Neuronal stem cell (in vitro differentiated cells): ENCODE measurements around the gene IDH3B.

Experiments
- DNase-seq: peaks from one replicate; pipeline ENCODE4 v3.0.0-alpha.2; 2013; ENCODE audit warnings: low spot score
- H2AFZ ChIP-seq: one replicate; pipeline ENCODE4 v1.6.1; 2013; ENCODE audit warnings: mild to moderate bottlenecking, low read length, inconsistent platforms
- H2AK5ac ChIP-seq: 2 replicates; pipeline ENCODE4 v1.6.1; 2013; ENCODE audit warnings: low read depth, mild to moderate bottlenecking, inconsistent platforms, low read length, moderate library complexity, mixed read lengths
- H2BK120ac ChIP-seq: 2 replicates; pipeline ENCODE4 v1.6.1; 2013; ENCODE audit warnings: low read depth, mild to moderate bottlenecking, inconsistent platforms, low read length, moderate library complexity, mixed read lengths
- H2BK12ac ChIP-seq: one replicate; pipeline ENCODE4 v1.6.1; 2013; ENCODE audit warnings: low read length, inconsistent platforms
- H2BK15ac ChIP-seq: 2 replicates; pipeline ENCODE4 v1.6.1; 2013; ENCODE audit warnings: mild to moderate bottlenecking, low read length, inconsistent platforms, mixed read lengths
- H2BK5ac ChIP-seq: one replicate; pipeline ENCODE4 v1.6.1; 2013; ENCODE audit warnings: inconsistent platforms, mild to moderate bottlenecking, low read length, moderate library complexity
- H3K14ac ChIP-seq: one replicate; pipeline ENCODE4 v1.6.1; 2013; ENCODE audit warnings: low read length, inconsistent platforms
- H3K18ac ChIP-seq: 2 replicates; pipeline ENCODE4 v1.6.1; 2013; ENCODE audit warnings: low read length, inconsistent platforms
- H3K23ac ChIP-seq: 2 replicates; pipeline ENCODE4 v1.6.1; 2013; ENCODE audit warnings: low read depth, mild to moderate bottlenecking, mixed read lengths, low read length, inconsistent platforms; ENCODE audit not compliant: poor library complexity
- H3K27ac ChIP-seq: replicated peaks from 3 replicates; pipeline ENCODE4 v1.5.1; 2013; ENCODE audit warnings: low read length, inconsistent platforms
- H3K27me3 ChIP-seq, 3 experiments: 2 replicates each; pipeline ENCODE4 v1.6.1; 2013; ENCODE audit warnings: low read length in 3 of 3, mild to moderate bottlenecking in 2 of 3, inconsistent platforms in 1 of 3, low read depth in 1 of 3, mixed read lengths in 1 of 3, moderate library complexity in 1 of 3; ENCODE audit not compliant: control insufficient read depth in 3 of 3, insufficient read depth in 3 of 3
- H3K36me3 ChIP-seq, 2 donors: replicated peaks in 1 of 2; 2 replicates each; pipeline ENCODE4 v1.6.1; 2013; ENCODE audit warnings: low read length in 2 of 2; ENCODE audit not compliant: control insufficient read depth in 2 of 2, insufficient read depth in 2 of 2
- H3K4ac ChIP-seq: 2 replicates; pipeline ENCODE4 v1.6.1; 2013; ENCODE audit warnings: inconsistent platforms, mild to moderate bottlenecking, low read length, moderate library complexity
- H3K4me1 ChIP-seq, 2 donors: 1 replicate in 1 of 2; 2 replicates in 1 of 2; pipeline ENCODE4 v1.6.1; 2013; ENCODE audit warnings: low read length in 2 of 2, low read depth in 1 of 2; ENCODE audit not compliant: control insufficient read depth in 2 of 2, insufficient read depth in 1 of 2
- H3K4me2 ChIP-seq: one replicate; pipeline ENCODE4 v1.6.1; 2013; ENCODE audit warnings: mild to moderate bottlenecking, low read length, inconsistent platforms; ENCODE audit not compliant: insufficient read depth, poor library complexity, severe bottlenecking
- H3K4me3 ChIP-seq, 2 donors: 2 replicates each; pipeline ENCODE4 v1.5.1; 2013; ENCODE audit warnings: low read length in 2 of 2, mild to moderate bottlenecking in 2 of 2, inconsistent platforms in 1 of 2, moderate library complexity in 1 of 2
- H3K79me1 ChIP-seq: one replicate; pipeline ENCODE4 v1.6.1; 2013; ENCODE audit warnings: low read depth, mild to moderate bottlenecking, inconsistent platforms, low read length, moderate library complexity
- H3K9ac ChIP-seq: one replicate; pipeline ENCODE4 v1.6.1; 2013; ENCODE audit warnings: mild to moderate bottlenecking, low read depth, low read length, inconsistent platforms; ENCODE audit not compliant: poor library complexity
- H3K9me3 ChIP-seq, 2 donors: replicated peaks in 1 of 2; 2 replicates each; pipeline versions ENCODE3 to v1.6.1; 2013; ENCODE audit warnings: low read length in 2 of 2, mild to moderate bottlenecking in 2 of 2, inconsistent platforms in 1 of 2, low read depth in 1 of 2, mixed read lengths in 1 of 2, moderate library complexity in 1 of 2; ENCODE audit not compliant: control insufficient read depth in 2 of 2, insufficient read depth in 1 of 2
- H4K8ac ChIP-seq: one replicate; pipeline ENCODE4 v1.6.1; 2013; ENCODE audit warnings: low read depth, mild to moderate bottlenecking, inconsistent platforms, low read length, moderate library complexity
- H4K91ac ChIP-seq: one replicate; pipeline ENCODE4 v1.6.1; 2013; ENCODE audit warnings: low read length, low read depth, mild to moderate bottlenecking, inconsistent platforms; ENCODE audit not compliant: poor library complexity
- WGBS, 2 donors: extraction: QIAGEN DNeasy Blood & Tissue Kit; methylation state at CpG; one replicate each; pipeline ENCODE4 v1.1.7; 2013; ENCODE audit warnings: missing lambda C conversion rate in 2 of 2, mixed read lengths in 1 of 2; ENCODE audit not compliant: insufficient read length in 2 of 2, insufficient replicate concordance in 1 of 2; ENCODE audit errors: extremely low coverage in 2 of 2; 5-methylcytosine and 5-hydroxymethylcytosine counted together

Gene IDH3B

GRCh38 chr20:2657674-2658073 lies 6.3 kb downstream of the IDH3B start:
- Histone ChIP-seq H3K9ac (no peak overlapping the region), H3K36me3 (peaks cover 67 to 93% of the 10 kb centered on the region in 2 donors), H2BK120ac (no peak overlapping the region), H4K8ac (no peak overlapping the region), H3K4me1 (peaks cover 7 to 13% of the 10 kb centered on the region in 2 donors), H3K18ac (no peak overlapping the region), H3K27ac (no peak overlapping the region), H3K4me3 (no peak overlapping the region), H3K4me2 (no peak overlapping the region), H3K27me3 (no peaks in the 10 kb centered on the region), H3K79me1 (peaks cover 10% of the 10 kb centered on the region), H2AK5ac (no peak overlapping the region), H2BK12ac (no peak overlapping the region), H3K9me3 (no peaks in the 10 kb centered on the region), H3K14ac (no peak overlapping the region), H3K23ac (no peak overlapping the region), H3K4ac (no peak overlapping the region), H2BK5ac (no peak overlapping the region), H4K91ac (no peak overlapping the region), H2AFZ (no peak overlapping the region), H2BK15ac (no peak overlapping the region)
- DNase-seq: no peak
- WGBS, 2 donors: no CpG with 5 or more reads among the region's 5 CpGs

DNA sequence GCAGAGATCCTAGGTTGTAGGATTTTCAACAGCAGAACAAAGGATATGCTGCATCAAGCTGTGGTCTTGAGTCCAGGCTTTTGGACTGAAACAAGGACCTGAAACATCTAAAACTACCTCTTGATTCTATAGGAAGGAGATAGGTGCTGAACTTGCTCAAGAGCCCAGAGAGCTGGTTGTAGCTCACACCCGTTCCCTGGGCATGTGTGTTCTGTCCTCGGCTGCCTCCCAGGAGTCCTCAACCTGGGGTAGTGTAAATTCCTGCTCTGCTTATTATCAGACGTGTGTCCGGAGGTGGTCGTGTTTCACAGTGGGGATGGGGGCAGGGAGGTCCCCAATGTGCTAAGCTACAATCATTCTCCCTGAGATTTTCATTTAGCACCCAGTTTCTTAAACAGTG lies 6.8 kb downstream of the IDH3B start:
- H3K23ac ChIP-seq: no peak overlapping the region

DNA sequence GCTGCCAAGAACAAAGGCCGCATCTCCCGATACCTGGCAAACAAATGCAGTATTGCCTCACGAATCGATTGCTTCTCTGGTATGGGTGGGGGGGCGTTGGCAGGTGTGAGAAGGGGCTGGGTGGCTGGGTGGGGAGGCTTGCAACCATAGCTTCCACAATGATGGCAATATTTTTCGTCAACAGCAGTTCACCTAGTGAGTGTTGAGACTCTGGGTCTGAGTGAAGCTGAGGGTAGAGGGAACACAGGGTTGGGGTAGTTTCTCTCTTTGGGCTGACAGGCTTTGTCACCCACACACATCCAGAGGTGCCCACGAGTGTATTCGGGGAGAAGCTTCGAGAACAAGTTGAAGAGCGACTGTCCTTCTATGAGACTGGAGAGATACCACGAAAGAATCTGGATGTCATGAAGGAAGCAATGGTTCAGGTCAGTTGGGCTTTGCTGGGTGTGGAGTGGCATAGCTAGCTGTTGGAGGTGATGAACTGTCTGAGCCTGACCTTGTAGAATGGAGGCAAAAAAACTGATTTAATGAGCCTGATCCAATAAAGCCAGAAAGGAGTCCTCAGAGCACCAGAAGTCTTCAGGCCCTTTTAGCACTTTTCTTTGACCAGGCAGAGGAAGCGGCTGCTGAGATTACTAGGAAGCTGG lies 7.4 kb downstream of the IDH3B start:
- DNase-seq: no peak
- H2BK5ac ChIP-seq: no peak overlapping the region
- no peak overlapping the region for H3K4me3 ChIP-seq
- no peak overlapping the region for H2BK15ac ChIP-seq
- H3K4me1 ChIP-seq: peaks cover 7 to 13% of the 10 kb centered on the region in 2 donors
- no peak overlapping the region for H3K27ac ChIP-seq
- no peak overlapping the region for H2BK12ac ChIP-seq
- H3K27me3 ChIP-seq: no peaks in the 10 kb centered on the region
- no peak overlapping the region for H3K14ac ChIP-seq
- H3K18ac ChIP-seq: no peak overlapping the region
- H3K9me3 ChIP-seq: no peaks in the 10 kb centered on the region
- no peak overlapping the region for H3K9ac ChIP-seq
- H2AFZ ChIP-seq: no peak overlapping the region
- H2AK5ac ChIP-seq: no peak overlapping the region
- no peak overlapping the region for H3K4ac ChIP-seq
- H3K36me3 ChIP-seq: peaks cover 61 to 84% of the 10 kb centered on the region in 2 donors
- H2BK120ac ChIP-seq: no peak overlapping the region
- H4K91ac ChIP-seq: no peak overlapping the region
- no peak overlapping the region for H3K4me2 ChIP-seq
- H3K23ac ChIP-seq: no peak overlapping the region
- peaks cover 12% of the 10 kb centered on the region for H3K79me1 ChIP-seq
- no peak overlapping the region for H4K8ac ChIP-seq
- no CpG with 5 or more reads among the region's 12 CpGs for WGBS, 2 donors

More for the DNA sequence above, 6.8 kb downstream of the IDH3B start:
- H3K4ac ChIP-seq: no peak overlapping the region
- H3K14ac ChIP-seq: no peak overlapping the region
- H2BK15ac ChIP-seq: no peak overlapping the region
- no peak overlapping the region for H4K91ac ChIP-seq
- no peak overlapping the region for H2BK12ac ChIP-seq
- H3K18ac ChIP-seq: no peak overlapping the region
- no peak for DNase-seq
- WGBS, 2 donors: no CpG with 5 or more reads among the region's 5 CpGs
- H2BK5ac ChIP-seq: no peak overlapping the region
- no peak overlapping the region for H3K27ac ChIP-seq
- H2BK120ac ChIP-seq: no peak overlapping the region
- no peak overlapping the region for H2AFZ ChIP-seq
- H4K8ac ChIP-seq: no peak overlapping the region
- H3K36me3 ChIP-seq: peaks cover 66 to 91% of the 10 kb centered on the region in 2 donors
- H2AK5ac ChIP-seq: no peak overlapping the region
- H3K9ac ChIP-seq: no peak overlapping the region
- no peak overlapping the region for H3K4me3 ChIP-seq
- no peaks in the 10 kb centered on the region for H3K27me3 ChIP-seq
- no peaks in the 10 kb centered on the region for H3K9me3 ChIP-seq
- no peak overlapping the region for H3K4me2 ChIP-seq
- peaks cover 7 to 13% of the 10 kb centered on the region in 2 donors for H3K4me1 ChIP-seq
- peaks cover 12% of the 10 kb centered on the region for H3K79me1 ChIP-seq

- H3K79me1 ChIP-seq: peaks cover 12% of the 10 kb centered on the region
- no peak overlapping the region for H4K91ac ChIP-seq
- no peak overlapping the region for H3K9ac ChIP-seq
- no peaks in the 10 kb centered on the region for H3K27me3 ChIP-seq
- H2BK5ac ChIP-seq: no peak overlapping the region
- no peak overlapping the region for H4K8ac ChIP-seq
- H2AFZ ChIP-seq: no peak overlapping the region
- H2AK5ac ChIP-seq: no peak overlapping the region
- no peak overlapping the region for H3K4me3 ChIP-seq
- no peak overlapping the region for H2BK15ac ChIP-seq
- H3K23ac ChIP-seq: no peak overlapping the region
- H3K4me1 ChIP-seq: peaks cover 7 to 17% of the 10 kb centered on the region in 2 donors
- H2BK12ac ChIP-seq: no peak overlapping the region
- no peak overlapping the region for H3K18ac ChIP-seq
- no peak overlapping the region for H3K27ac ChIP-seq
- H3K4me2 ChIP-seq: no peak overlapping the region
- DNase-seq: no peak
- H3K14ac ChIP-seq: no peak overlapping the region
- H3K4ac ChIP-seq: no peak overlapping the region
- no peak overlapping the region for H2BK120ac ChIP-seq
- H3K9me3 ChIP-seq: no peaks in the 10 kb centered on the region
- H3K36me3 ChIP-seq: peaks cover 58 to 75% of the 10 kb centered on the region in 2 donors
- no CpG with 5 or more reads among the region's 17 CpGs for WGBS, 2 donors
Observed at GRCh38 chr20:2655331-2656116, 8.5 kb downstream of the IDH3B start.
